ENCODE data around the gene THSD4.

Gene THSD4

DNA sequence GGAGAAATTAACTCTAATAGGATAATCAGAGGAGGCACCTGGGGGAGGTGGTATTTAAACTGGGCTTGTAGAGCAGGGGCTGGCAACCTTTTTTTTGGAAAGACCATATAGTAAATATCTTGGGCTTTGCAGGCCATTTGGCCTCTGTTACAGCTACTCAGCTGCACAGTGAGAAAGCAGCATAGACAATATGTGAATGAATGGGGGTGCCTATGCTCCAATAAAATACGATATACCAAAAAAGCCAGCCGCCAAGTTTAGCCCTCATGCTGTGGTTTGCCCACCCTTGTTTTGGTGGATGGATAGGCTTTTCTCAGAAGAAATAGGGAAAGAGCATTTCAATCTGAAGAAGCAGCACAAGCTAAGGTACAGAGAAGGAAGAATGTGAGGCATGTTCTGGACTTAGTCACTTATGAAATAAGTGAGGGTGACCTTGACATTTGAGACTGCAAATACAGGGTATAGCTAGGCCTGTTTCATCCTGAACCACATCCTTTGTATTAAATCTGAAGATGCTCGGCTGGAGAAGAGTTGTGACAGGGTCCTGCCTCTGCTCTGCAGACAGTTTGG lies 564.0 kb downstream of the THSD4 start:
- no peak overlapping the region for H3K4me2 ChIP-seq
- no peak overlapping the region for H3K27ac ChIP-seq
- no peak for TF ChIP-seq Cebpa-rat (IDR thresholded peaks at IDR 0.05)
- H3K36me3 ChIP-seq = no peaks in the 10 kb centered on the region
- H3K9ac ChIP-seq = no peak overlapping the region
- no peak overlapping the region for H3K4me3 ChIP-seq
- no peaks in the 10 kb centered on the region for H4K20me1 ChIP-seq
- no peaks in the 10 kb centered on the region for H3K4me1 ChIP-seq
- no peaks in the 10 kb centered on the region for H3K27me3 ChIP-seq
- no peaks in the 10 kb centered on the region for H3K9me3 ChIP-seq

DNA sequence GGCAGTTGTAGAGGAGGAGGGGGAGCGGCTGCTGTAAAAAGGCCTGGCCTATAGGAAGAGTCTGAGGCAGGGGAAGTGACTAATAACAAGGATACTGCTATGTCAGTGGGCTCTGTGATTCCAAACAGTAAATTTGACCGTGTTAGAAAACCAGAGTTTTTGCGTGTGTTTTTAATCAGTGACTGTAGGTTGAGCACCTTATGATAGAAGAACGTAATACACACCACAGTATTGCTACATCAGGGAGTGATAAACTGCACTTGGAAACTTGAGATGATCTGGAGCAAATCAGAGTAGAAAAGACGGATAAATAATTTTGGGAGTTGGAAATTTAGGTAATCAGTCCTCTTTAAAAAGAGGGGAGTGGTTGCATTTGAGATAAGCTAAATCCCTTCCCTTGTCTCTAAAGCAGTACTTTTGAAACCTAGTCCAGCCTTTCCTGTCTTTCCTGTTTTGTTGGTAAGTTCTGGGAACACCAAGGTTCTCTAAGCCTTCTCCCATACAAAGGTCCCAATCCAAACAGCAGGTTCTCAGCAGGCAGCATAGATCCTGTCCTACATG lies 564.6 kb downstream of the THSD4 start:
- no peak for TF ChIP-seq Cebpa-rat (IDR thresholded peaks at IDR 0.05)
- no peak overlapping the region for H3K4me2 ChIP-seq
- no peak overlapping the region for H3K4me3 ChIP-seq
- no peaks in the 10 kb centered on the region for H3K9me3 ChIP-seq
- H3K27ac ChIP-seq = no peak overlapping the region
- H3K27me3 ChIP-seq = no peaks in the 10 kb centered on the region
- no peaks in the 10 kb centered on the region for H3K4me1 ChIP-seq
- H4K20me1 ChIP-seq = no peaks in the 10 kb centered on the region
- H3K9ac ChIP-seq = no peak overlapping the region
- no peaks in the 10 kb centered on the region for H3K36me3 ChIP-seq

DNA sequence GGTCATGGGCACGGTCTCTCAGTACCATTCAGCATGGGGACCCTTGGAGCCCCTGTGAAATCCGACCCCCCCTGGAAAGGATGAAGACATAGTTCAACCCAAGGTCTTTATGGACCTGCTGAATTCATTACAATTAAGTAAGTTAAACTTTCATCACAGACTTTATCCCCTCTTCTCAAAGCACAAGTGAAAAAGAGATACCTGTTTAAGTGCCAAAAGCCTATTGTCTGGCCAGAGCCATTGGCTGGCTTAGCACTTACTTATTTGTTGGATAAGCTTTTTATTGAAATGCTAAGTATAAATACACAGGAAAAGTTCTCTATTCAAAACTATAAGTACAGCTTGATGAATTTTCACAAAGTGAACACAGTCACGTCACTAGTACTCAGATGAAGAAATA lies 566.7 kb downstream of the THSD4 start:
- no peaks in the 10 kb centered on the region for H3K9me3 ChIP-seq
- H3K27ac ChIP-seq = no peak overlapping the region
- no peak overlapping the region for H3K4me3 ChIP-seq
- TF ChIP-seq Cebpa-rat (IDR thresholded peaks at IDR 0.05) = no peak
- H3K36me3 ChIP-seq = no peaks in the 10 kb centered on the region
- H3K9ac ChIP-seq = no peak overlapping the region
- H3K4me1 ChIP-seq = no peaks in the 10 kb centered on the region
- no peak overlapping the region for H3K4me2 ChIP-seq
- no peaks in the 10 kb centered on the region for H3K27me3 ChIP-seq
- no peaks in the 10 kb centered on the region for H4K20me1 ChIP-seq

DNA sequence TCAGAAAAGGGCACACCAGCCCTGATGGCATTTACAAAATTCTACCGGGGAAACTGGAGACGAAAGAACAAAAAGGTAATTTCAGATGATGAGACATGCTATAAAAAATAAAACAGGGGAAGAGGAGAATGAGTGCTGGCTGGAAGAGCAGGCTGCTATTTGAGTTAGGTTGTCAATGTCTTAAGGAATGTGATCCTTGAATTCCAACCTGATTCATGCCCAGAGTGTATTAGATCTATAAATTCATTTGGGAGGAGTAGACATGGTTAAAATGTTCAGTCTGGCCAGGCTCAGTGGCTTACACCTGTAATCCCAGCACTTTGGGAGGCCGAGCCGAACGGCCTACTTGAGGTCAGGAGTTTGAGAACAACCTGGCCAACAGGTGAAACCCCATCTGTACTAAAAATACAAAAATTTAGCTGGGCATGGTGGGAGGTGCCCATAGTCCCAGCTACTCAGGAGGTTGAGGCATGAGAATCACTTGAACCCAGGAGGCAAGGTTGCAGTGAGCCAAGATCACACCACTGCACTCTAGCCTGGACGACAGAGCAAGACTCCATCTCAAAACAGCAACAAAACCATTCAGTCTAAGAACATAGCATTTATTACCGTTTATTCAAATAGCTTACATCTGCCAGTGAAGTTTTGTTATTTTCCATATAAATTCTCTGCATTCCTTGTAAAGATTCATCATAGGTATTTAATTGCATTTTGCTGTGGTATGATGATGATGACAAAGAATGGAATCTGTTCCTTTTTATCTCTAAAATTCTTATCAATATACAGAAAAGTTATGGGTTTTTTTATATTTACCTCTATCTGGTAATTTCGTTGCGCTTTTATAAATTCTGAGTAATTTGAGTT lies 568.4 kb downstream of the THSD4 start:
- Histone ChIP-seq H3K4me3 (no peak overlapping the region), H3K9ac (no peak overlapping the region), H3K36me3 (no peaks in the 10 kb centered on the region), H3K4me1 (peaks cover 3% of the 10 kb centered on the region; the same call in 1 of the 2 replicates), H4K20me1 (no peaks in the 10 kb centered on the region), H3K4me2 (no peak overlapping the region), H3K27me3 (no peaks in the 10 kb centered on the region), H3K27ac (no peak overlapping the region), H3K9me3 (no peaks in the 10 kb centered on the region)
- no peak for TF ChIP-seq Cebpa-rat (IDR thresholded peaks at IDR 0.05)

DNA sequence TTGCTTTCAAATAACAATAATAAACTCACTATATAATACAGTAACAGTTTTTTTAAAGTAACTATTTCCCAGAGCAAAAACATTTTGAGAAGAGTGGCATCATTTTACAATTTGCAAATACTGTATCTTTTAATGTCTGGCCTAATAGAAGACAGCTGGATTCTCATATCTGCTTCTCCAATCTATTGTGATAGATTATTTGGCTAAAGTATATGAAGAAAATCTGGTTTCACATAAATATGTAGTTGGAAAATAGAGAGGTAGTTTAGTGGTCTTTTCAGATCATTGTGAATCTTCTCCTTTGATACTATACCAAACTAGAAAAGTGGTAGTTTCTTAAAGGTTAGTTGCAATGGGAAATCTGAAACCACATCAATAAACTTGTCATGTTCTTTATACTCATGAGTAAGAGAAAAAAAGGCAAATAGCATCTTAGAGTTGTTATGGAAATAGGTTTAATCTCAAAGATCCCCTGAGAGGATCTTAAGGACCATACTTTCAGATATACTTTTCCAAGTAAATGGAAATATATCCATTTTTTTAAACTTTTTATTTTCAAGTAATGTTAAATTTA lies 570.2 kb downstream of the THSD4 start:
- Histone ChIP-seq H3K9ac (no peak overlapping the region), H3K9me3 (peaks cover 4% of the 10 kb centered on the region), H3K36me3 (no peaks in the 10 kb centered on the region), H3K27ac (no peak overlapping the region), H3K27me3 (no peaks in the 10 kb centered on the region), H3K4me1 (peaks cover 3% of the 10 kb centered on the region; the same call in 1 of the 2 replicates), H3K4me2 (no peak overlapping the region), H4K20me1 (no peaks in the 10 kb centered on the region), H3K4me3 (no peak overlapping the region)
- TF ChIP-seq Cebpa-rat (IDR thresholded peaks at IDR 0.05) = no peak

DNA sequence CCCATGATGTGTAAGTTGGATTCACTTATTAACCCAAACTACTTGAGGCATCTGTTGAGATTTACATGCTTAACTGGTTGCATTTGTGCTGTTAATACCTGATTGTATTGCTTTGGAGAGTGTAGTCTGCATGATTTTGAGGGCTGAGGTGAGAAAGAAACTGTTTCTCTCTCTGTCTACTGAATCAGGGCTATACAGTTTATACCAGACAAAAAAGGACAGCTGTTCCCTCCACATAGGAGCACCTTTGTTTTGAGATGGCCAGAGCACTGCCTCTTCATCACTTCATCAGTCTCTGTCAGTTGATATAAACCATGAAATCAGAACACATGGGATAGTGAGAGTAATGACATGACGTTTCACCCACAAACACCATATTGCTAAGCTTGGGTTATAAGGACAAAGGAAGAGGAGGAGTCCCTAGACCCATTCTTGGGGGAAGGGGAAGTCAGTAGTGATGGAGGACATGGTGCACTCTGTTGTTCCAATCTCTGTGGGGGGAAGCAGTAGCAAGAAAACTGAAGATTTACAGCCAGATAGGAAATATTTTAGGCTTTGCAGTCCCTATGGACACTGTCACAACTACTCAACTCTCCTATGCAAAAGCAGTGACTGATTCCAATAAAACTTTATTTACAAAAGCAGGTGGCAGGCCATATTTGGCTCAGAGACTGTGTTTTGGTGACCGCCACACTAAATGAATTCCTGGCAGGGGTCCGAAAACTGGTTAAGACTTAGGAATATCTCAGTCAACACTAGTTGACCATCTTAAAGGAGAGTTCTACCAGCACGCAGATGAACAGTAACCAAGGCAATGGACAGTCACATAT lies 571.2 kb downstream of the THSD4 start:
- Histone ChIP-seq H3K9ac (no peak overlapping the region), H3K4me2 (no peak overlapping the region), H4K20me1 (no peaks in the 10 kb centered on the region), H3K4me3 (no peak overlapping the region), H3K4me1 (peaks cover 3% of the 10 kb centered on the region; the same call in 1 of the 2 replicates), H3K9me3 (peaks cover 9% of the 10 kb centered on the region), H3K27ac (no peak overlapping the region), H3K27me3 (no peaks in the 10 kb centered on the region), H3K36me3 (no peaks in the 10 kb centered on the region)
- TF ChIP-seq Cebpa-rat (IDR thresholded peaks at IDR 0.05) = no peak

DNA sequence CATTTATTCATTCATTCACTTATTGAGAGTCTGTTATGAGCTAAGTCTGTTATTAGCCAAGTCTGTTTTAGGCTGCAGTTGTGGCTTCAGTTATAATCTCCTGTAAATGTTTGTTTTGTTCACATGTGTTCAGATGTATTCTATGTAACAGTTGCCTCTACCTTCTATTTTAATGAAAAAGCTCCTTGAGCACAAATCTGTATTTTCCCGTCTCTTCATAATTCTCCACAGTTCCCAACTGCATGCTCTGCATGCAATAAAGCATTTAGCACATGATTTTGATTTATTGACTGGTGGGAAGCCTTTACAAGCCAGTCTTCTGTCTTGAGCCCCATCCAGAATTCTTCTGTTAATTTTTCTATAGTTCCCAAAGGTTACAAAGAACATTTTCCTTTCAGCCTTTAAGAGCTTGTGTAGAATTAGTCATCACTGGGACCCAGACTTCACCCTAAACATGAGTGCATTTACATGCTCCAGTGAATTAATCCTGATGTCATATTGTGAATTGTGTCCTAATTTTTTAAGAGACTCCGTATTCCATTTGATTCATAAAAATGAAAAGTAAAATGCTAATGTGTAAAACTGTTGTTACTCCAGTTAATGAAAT lies 572.7 kb downstream of the THSD4 start:
- no peak overlapping the region for H3K27ac ChIP-seq
- no peaks in the 10 kb centered on the region for H3K36me3 ChIP-seq
- no peaks in the 10 kb centered on the region for H3K27me3 ChIP-seq
- no peak overlapping the region for H3K9ac ChIP-seq
- peaks cover 9% of the 10 kb centered on the region for H3K9me3 ChIP-seq
- no peak for TF ChIP-seq Cebpa-rat (IDR thresholded peaks at IDR 0.05)
- H3K4me3 ChIP-seq = no peak overlapping the region
- peaks cover 3% of the 10 kb centered on the region; the same call in 1 of the 2 replicates for H3K4me1 ChIP-seq
- no peaks in the 10 kb centered on the region for H4K20me1 ChIP-seq
- no peak overlapping the region for H3K4me2 ChIP-seq

DNA sequence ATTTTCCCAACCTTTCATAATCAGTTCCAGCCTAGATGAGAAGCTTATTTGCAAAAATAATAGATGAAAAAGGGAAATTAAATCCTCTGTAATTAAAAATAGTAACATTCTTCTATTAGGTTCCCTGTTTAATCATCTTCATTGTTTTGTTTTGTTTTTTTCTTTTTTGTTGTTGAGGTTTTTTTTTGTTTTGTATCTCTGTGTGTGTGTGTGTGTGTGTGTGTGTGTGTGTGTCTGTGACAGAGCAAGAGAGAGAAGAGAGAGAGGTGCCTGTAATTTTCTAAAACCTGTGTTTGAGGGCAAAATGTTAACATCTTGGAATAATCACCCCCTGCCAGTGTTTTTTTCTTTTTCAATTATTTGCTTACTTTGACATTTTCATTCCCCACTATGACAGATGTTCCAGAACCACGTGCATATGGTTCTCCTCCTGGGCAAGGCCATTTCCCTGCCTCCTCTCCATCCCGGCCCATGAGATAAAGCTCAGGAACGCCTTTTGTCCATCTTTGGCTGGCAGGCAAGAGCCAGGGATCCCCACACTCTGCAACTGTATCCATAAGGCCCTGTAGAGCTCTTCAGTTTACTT lies 573.3 kb downstream of the THSD4 start:
- no peaks in the 10 kb centered on the region for H3K36me3 ChIP-seq
- H3K9ac ChIP-seq = no peak overlapping the region
- TF ChIP-seq Cebpa-rat (IDR thresholded peaks at IDR 0.05) = no peak
- H3K27ac ChIP-seq = no peak overlapping the region
- no peak overlapping the region for H3K4me2 ChIP-seq
- H4K20me1 ChIP-seq = no peaks in the 10 kb centered on the region
- peaks cover 3% of the 10 kb centered on the region; the same call in 1 of the 2 replicates for H3K4me1 ChIP-seq
- H3K4me3 ChIP-seq = no peak overlapping the region
- peaks cover 9% of the 10 kb centered on the region for H3K9me3 ChIP-seq
- H3K27me3 ChIP-seq = no peaks in the 10 kb centered on the region

DNA sequence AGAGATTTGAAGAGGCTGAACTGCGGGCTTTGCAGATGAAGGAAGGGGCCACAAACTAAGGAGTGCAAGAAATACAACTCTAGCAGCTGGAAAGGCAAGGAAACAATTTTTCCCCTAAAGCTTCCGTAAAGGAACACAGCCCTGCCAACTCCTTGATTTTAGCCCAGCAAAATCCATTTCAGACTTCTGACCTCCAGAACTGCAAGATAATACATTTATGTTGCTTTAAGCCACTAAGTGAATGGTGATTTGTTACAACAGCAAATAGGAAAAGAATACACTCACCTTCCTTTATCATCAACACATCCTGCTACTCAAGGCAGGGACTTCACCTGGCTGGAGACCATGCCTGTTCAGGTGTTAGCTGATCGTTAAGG lies 575.8 kb downstream of the THSD4 start:
- Histone ChIP-seq H3K27ac (no peak overlapping the region), H3K4me2 (no peak overlapping the region), H3K4me3 (no peak overlapping the region), H3K4me1 (peaks cover 3% of the 10 kb centered on the region; the same call in 1 of the 2 replicates), H3K36me3 (no peaks in the 10 kb centered on the region), H4K20me1 (no peaks in the 10 kb centered on the region), H3K27me3 (no peaks in the 10 kb centered on the region), H3K9ac (no peak overlapping the region), H3K9me3 (peaks cover 9% of the 10 kb centered on the region)
- TF ChIP-seq Cebpa-rat (IDR thresholded peaks at IDR 0.05) = no peak

Data from BLaER1 (cell line).